Measurements from ENCODE around the gene CHRDL2. TPM values are rescaled to one million over a fixed set of nuclear protein-coding genes. Genes with fewer than 3 reads are reported as not detected.

The CHRDL2 gene
- total and polyA plus RNA-seq, 2 of the 13 experiments (the other 11 are each of a cell fraction or from before 2014, with no cell fraction given), result 0.04 TPM; not detected in 1

- 12% methylated on average over 5 of the region's 5 CpGs for WGBS (ENCODE audit: low lambda C conversion rate)
- BruUV-seq (replicated peaks), result no TSS peak
- no peaks in the 10 kb centered on the region for H3K36me3 ChIP-seq (replicated peaks in 1 of 2; ENCODE audit: control insufficient read depth in 1 of 2, insufficient read depth in 2 of 2, low read length in 2 of 2)
- H2AFZ ChIP-seq (ENCODE audit: low read length), result no peak overlapping the region
- H3K4me3 ChIP-seq (replicated peaks in 1 of 3; ENCODE audit: insufficient read depth in 1 of 3, low read depth in 2 of 3, low read length in 3 of 3), result no peak overlapping the region
- no peaks in the 10 kb centered on the region for H3K9me3 ChIP-seq (ENCODE audit: low read length)
- DNase-seq (ENCODE audit: low spot score) (no peak), FAIRE-seq (no peak), ATAC-seq (no peak)
- intact Hi-C loops (cut with micrococcal nuclease; ENCODE audit: unreplicated experiment) (no loop called here), in situ Hi-C loops (cut with HindIII; ENCODE audit: extremely low pct_ligation_motif_present, low pct_unique_long_range_greater_than_20kb) (no loop called here)
- H3K4me2 ChIP-seq (ENCODE audit: low read depth, low read length), result no peak overlapping the region
- H3K79me2 ChIP-seq (ENCODE audit: insufficient read depth, low read length), result no peaks in the 10 kb centered on the region
- no peaks in the 10 kb centered on the region for H4K20me1 ChIP-seq (ENCODE audit: insufficient read depth, low read length)
- TF ChIP-seq NCOA1 (CRISPR knock-in tag; IDR thresholded peaks at IDR 0.05), result no peak
- no peak for TF ChIP-seq RFX1 (IDR thresholded peaks at IDR 0.05)
- no peak for TF ChIP-seq SP5 (CRISPR knock-in tag; IDR thresholded peaks at IDR 0.05; ENCODE audit: borderline replicate concordance, low read depth)
- CTCF ChIA-PET (ENCODE audit: low intra/inter-chr PET ratio, low total read pairs), result no interaction called here
- H3K4me1 ChIP-seq (ENCODE audit: insufficient read depth, low read length), result peaks cover 8% of the 10 kb centered on the region; the same call in 1 of the 2 replicates
- H3K27ac ChIP-seq (ENCODE audit: extremely low read length, insufficient read depth, low read length), result no peak overlapping the region
- peaks cover 9 to 88% of the 10 kb centered on the region in 2 experiments; a peak in 4 of 5 replicates for H3K27me3 ChIP-seq (ENCODE audit: control insufficient read depth in 1 of 2, insufficient read depth in 2 of 2, low read length in 2 of 2)
- POLR2A ChIA-PET, result no interaction called here
- no peak overlapping the region for H3K9ac ChIP-seq (ENCODE audit: insufficient read depth, low read depth, low read length)
These were observed 7.7 kb downstream of the CHRDL2 start for GRCh38 chr11:74723511-74723910.

- no peak overlapping the region for H3K27ac ChIP-seq (ENCODE audit: extremely low read length, insufficient read depth, low read length)
- ATAC-seq (no peak), FAIRE-seq (no peak), DNase-seq (ENCODE audit: low spot score) (no peak)
- intact Hi-C loops (cut with micrococcal nuclease; ENCODE audit: unreplicated experiment), result no loop called here
- in situ Hi-C loops (cut with HindIII; ENCODE audit: extremely low pct_ligation_motif_present, low pct_unique_long_range_greater_than_20kb), result no loop called here
- no peaks in the 10 kb centered on the region for H4K20me1 ChIP-seq (ENCODE audit: insufficient read depth, low read length)
- no peaks in the 10 kb centered on the region for H3K9me3 ChIP-seq (ENCODE audit: low read length)
- ChIA-PET CTCF (ENCODE audit: low intra/inter-chr PET ratio, low total read pairs) (no interaction called here), POLR2A (no interaction called here)
- H3K4me2 ChIP-seq (ENCODE audit: low read depth, low read length), result no peak overlapping the region
- no peak overlapping the region for H3K4me3 ChIP-seq (replicated peaks in 1 of 3; ENCODE audit: insufficient read depth in 1 of 3, low read depth in 2 of 3, low read length in 3 of 3)
- peaks cover 7 to 73% of the 10 kb centered on the region in 2 experiments; a peak in 4 of 5 replicates for H3K27me3 ChIP-seq (ENCODE audit: control insufficient read depth in 1 of 2, insufficient read depth in 2 of 2, low read length in 2 of 2)
- H3K36me3 ChIP-seq (replicated peaks in 1 of 2; ENCODE audit: control insufficient read depth in 1 of 2, insufficient read depth in 2 of 2, low read length in 2 of 2), result no peaks in the 10 kb centered on the region
- no peaks in the 10 kb centered on the region for H3K79me2 ChIP-seq (ENCODE audit: insufficient read depth, low read length)
- no TSS peak for BruUV-seq (replicated peaks)
- H3K9ac ChIP-seq (ENCODE audit: insufficient read depth, low read depth, low read length), result no peak overlapping the region
- WGBS (ENCODE audit: low lambda C conversion rate), result 94% methylated on average over 3 of the region's 3 CpGs
- H3K4me1 ChIP-seq (ENCODE audit: insufficient read depth, low read length), result peaks cover 8% of the 10 kb centered on the region; the same call in 1 of the 2 replicates
- H2AFZ ChIP-seq (ENCODE audit: low read length), result no peak overlapping the region
- TF ChIP-seq ZNF891 (CRISPR knock-in tag; IDR thresholded peaks at IDR 0.05), result no peak
These were observed 9.8 kb downstream of the CHRDL2 start for GRCh38 chr11:74721479-74721835.
